Stimulated activated CD8-positive, alpha-beta memory T cell treated with anti-CD3 and anti-CD28 coated beads, Interleukin-15, amount 100 ng/mL, for 4 hours (primary cell): Measurements from ENCODE around the gene CNTN1.

Experiments used
- DNase-seq, 2 donors: peaks; one replicate each; pipeline ENCODE4 v3.0.0-alpha.2; 2020; ENCODE audit warnings: low read depth in 2 of 2

Gene CNTN1

GRCh38 chr12:40853221-40853620 is 161.0 kb downstream of the CNTN1 start:
- DNase-seq, result no peak

- no peak for DNase-seq
Measured at GRCh38 chr12:40854604-40855003, 162.4 kb downstream of the CNTN1 start.

DNA sequence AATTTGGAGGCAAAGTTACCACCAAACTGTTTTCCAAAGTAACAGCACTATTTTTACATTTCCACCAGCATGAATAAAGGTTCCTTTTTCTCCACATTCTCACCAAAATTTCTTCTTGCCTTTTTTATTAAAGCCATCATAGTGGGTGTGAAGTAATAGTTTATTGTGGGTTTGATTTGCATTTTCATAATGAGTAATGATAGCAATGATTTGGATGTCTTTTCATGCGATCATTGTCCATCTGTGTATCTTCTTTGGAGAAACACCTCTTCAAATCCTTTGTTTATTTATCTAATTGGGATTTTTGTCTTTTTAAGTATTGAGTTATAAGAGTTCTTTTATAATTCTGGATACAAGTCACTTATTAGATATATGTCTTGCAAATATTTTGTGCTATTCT is 172.7 kb downstream of the CNTN1 start:
- DNase-seq, result no peak

DNA sequence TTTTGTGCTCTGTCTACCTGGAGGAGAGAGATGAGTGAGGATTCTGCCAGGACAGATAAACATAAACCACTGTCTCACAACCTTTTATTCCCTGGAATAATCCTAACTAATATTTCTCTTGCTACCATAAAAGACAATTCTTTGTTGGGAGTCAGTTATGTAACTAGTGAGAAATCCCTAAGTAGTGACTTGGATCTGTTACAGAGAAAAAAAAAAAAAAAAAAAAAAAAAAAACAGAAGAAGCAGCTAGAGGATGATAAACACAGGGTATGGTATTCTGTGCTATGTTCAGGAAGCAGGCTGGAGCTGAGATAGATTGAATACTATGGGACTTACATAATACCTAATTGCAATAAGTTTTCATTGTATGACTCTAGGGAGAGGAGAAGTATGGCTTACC is 178.7 kb downstream of the CNTN1 start:
- no peak for DNase-seq

DNA sequence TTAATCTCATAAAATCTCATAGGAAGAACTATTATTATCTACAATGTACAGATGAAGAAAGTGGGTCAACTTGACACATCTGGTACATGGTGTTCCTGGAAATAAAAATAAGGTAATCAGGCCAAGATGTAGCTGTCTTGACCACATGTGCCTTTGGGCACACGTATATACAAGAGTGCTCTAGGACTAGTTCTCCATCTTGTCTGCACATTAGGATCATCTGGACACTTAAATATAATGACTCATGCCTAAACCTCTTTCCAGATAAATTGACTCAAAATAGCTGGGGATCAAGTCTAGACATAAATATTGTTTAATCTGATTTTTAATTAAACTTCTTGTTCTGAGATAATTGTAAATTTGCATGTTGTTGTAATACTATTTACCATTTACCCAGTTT is 182.6 kb downstream of the CNTN1 start:
- no peak for DNase-seq

GRCh38 chr12:40889329-40889728 is 197.1 kb downstream of the CNTN1 start:
- no peak for DNase-seq

DNA sequence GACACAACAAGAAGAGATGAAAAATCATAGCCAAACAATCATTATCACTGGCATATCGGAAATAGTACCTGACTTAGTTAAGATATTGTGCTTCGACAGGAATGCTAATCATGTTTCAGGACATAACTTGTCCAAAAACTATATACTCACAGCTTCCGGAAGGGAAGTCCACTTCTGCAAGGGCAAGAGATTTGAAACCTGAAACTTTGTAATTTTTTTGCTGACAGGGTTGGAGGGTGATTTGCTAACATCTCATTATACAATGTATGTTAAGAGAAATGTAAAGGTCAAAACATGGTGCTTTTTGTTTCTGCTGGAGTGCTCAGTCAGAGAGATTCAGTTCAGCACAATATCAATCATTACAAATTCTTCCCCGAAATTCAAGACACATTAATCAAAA is 200.3 kb downstream of the CNTN1 start:
- DNase-seq, result no peak

- DNase-seq, result no peak
Measured at GRCh38 chr12:40898505-40898904, 206.3 kb downstream of the CNTN1 start.

DNA sequence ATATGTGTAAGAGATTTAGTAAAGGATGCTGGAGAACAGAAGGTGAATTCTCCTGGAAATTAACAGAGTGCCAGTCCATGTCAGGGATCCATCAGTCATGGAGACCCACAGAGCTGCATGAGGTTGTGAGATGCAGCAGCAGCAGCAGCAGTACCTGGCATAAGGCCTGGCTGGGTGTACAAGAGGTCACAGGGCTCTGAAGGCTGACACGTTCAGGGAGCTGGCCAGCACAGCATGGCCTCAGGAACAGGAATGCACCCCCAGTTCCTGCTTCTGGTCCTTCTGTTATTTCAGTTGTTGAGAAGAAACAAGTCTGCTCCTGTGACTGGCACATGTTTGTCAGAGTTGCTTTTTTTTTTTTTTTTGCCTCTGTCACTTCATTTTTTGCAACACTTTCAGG is 210.8 kb downstream of the CNTN1 start:
- no peak for DNase-seq

DNA sequence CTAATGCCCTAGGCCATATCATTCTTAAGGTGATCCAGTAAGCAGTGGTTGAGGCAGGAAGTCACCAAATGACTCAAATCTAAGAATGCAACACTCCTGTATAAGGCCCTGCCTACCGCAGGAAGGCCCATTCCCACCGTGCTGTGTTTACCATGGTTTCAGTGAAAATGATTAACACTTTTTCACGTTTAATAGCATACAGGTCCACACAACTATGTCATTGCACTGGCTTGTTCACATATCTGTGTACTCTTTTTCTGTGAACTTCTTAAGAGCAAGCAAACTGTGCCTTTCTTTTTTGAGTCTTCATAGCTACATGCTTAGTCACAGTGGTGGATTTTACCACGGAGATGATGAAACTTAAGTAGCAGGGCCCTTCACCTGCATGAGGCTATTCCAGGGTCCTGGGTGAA is 214.9 kb downstream of the CNTN1 start:
- DNase-seq, result no peak

- no peak for DNase-seq
Measured at GRCh38 chr12:40911676-40912075, 219.4 kb downstream of the CNTN1 start.

GRCh38 chr12:40915172-40915571 is 222.9 kb downstream of the CNTN1 start:
- DNase-seq, result no peak

GRCh38 chr12:40917561-40917960 is 225.3 kb downstream of the CNTN1 start:
- DNase-seq, result no peak

DNA sequence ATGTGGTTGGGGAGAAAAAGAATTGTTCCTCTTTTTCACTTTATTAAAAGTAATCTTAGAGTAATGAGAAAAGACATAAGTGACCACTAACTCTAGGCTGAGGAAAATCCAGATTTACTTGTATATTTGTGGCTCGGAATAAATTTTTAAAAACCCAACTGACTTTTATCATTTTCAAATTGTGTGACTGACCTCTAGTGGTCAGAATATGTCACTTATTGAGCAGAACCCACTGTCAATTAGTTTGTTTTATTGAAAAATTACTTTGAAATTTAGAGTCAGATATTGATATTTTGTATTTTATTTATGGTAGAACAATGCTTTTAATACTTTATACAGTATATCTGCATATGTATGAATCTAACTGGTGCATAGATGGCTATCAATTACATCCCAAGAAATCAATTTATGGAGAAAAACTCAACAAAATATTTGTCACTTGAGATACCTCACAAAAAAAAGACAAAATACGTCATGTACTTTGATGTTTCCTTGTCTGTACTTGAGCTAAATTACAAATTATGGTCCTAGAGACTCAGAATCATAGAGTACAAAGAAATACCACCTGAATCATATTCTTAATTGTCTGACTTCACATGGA is 229.4 kb downstream of the CNTN1 start:
- no peak for DNase-seq

GRCh38 chr12:40937891-40938290 is 245.7 kb downstream of the CNTN1 start:
- no peak for DNase-seq

- DNase-seq, result no peak
Measured at GRCh38 chr12:40942326-40942725, 250.1 kb downstream of the CNTN1 start.

GRCh38 chr12:40945772-40946171 is 253.5 kb downstream of the CNTN1 start:
- no peak for DNase-seq

DNA sequence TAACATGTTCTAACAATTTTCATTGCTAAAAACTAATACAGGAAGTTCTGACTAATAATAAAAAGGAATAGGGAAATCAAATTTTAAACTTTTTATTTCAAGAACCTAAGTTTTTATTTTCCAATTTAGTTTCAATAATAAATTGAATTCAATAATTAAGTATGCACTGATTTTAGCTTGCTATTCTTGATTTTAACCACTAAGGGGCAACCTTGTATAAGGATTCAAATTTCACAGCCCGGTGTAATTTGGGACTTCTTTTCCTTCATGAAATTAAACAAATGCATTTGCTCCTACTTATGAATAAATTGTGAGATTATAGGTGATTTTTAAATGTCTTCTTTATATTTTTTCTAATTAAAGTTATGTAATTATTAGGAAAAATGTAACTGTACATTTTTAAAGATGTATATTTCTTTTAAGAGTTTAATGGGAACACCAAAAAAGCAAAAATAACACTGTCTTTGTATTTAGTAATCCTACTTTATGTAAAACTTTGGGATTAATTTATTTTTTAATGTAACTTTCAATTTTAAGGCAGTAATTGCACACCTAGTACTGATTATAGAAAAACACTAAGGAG is 254.5 kb downstream of the CNTN1 start:
- DNase-seq, result no peak

GRCh38 chr12:40947797-40948196 is 255.6 kb downstream of the CNTN1 start:
- no peak for DNase-seq

- DNase-seq, result no peak
Measured at GRCh38 chr12:40953076-40953475, 260.8 kb downstream of the CNTN1 start.

DNA sequence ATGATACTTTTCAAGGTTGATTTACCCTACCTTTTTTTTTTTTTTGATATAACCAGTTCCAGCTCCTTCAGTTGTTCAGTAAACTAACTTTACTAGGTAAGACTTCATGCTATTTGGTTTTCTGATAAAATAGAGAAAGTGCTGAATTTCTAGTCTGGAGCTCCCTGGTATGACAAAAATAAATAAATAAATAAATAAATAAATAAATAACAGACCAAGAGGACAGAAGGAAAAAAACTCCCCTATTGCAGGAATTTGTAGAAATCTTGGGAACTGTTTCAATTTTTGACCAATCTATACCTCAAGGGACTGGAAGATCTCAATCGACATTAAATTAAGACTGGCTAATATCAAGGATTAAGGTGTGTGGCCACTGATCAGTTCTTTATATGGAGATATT is 265.2 kb downstream of the CNTN1 start:
- no peak for DNase-seq

- DNase-seq, result no peak
Measured at GRCh38 chr12:40959041-40959440, 266.8 kb downstream of the CNTN1 start.

- DNase-seq, result no peak
Measured at GRCh38 chr12:40963751-40964150, 271.5 kb downstream of the CNTN1 start.

DNA sequence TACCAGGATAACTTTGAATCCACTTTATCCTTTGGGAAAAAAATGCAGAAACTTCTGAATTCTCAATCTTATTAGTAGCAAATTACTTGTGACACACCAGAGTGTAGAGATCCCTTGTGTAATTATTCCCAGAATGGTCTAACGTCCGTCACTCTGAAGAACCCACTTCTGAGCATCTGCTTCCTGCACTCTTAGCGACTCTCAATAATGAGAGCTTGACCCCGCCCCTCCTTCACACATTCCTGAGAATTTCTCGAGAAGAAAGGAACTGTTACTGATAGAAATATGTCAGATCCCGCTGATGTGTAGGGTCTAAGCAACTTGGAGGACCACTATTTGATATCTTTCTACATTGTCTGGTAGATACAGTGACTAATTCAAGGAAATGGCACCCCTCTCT is 277.6 kb downstream of the CNTN1 start:
- no peak for DNase-seq
